Measurements from ENCODE around the gene MACROD1.

The MACROD1 gene

GRCh38 chr11:64015935-64016845 lies 149.7 kb downstream of the MACROD1 start:
- no peak for DNase-seq (ENCODE audit: low spot score)

- no peak for DNase-seq (ENCODE audit: low spot score)
Observed at GRCh38 chr11:64015510-64015909, 150.4 kb downstream of the MACROD1 start.

- DNase-seq (ENCODE audit: low spot score): no peak
Observed at GRCh38 chr11:64014356-64014755, 151.6 kb downstream of the MACROD1 start.

DNA sequence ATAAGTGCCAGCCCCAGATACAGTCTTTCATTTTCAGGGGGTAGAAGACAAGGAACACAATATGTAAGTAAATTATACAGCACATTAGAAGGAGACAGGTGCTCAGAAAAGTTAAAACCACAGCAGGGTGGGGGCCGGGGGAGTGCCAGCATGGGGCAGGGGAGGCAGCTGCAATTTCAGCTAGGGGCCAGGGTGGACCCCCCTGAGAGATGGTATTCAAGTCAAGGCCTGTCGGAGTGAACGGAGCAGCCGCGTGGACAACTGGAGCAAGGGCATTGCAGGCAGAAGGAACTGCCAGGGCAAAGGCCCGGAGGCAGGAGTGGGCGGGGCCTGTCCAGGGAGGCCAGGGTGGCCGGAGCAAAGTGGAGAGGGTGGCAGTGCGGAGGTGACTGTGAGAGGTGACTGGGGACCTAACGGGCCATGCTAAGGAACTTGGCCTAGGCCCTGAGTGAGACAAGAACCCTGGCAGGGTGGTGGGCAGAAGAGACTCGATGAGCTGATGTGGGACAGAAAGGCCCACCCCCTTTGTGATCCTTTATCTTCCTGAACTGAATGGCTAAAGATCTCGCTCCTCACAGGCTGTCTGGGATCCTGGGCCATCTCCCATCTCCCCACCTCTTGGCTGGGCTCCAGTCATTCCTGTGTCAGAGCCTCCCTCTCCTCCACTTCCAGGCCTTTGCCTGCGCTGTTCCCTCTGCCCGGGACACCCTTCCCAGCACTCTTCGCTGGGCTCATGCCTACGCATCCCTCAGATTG lies 152.6 kb downstream of the MACROD1 start:
- DNase-seq (ENCODE audit: low spot score): no peak

DNA sequence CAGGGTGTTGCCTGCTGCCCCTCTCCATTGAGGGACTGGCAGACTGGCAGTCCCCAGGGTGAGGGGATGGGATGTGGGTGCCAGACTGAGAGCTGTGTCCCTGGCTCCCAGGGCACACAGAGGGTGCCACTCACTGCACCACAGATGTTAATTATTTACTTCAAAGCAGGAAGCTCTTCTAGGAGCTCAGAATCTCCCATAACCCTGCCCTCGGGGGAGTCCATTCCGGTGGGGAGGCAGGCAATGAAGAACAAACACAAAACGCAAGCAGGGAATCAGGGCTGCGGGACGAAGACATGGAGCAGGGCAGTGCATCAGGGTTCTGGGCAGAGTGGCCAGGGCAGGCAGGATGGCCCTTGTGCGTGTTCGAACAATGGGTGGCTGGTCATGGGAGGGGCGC lies 154.5 kb downstream of the MACROD1 start:
- no peak for DNase-seq (ENCODE audit: low spot score)

DNA sequence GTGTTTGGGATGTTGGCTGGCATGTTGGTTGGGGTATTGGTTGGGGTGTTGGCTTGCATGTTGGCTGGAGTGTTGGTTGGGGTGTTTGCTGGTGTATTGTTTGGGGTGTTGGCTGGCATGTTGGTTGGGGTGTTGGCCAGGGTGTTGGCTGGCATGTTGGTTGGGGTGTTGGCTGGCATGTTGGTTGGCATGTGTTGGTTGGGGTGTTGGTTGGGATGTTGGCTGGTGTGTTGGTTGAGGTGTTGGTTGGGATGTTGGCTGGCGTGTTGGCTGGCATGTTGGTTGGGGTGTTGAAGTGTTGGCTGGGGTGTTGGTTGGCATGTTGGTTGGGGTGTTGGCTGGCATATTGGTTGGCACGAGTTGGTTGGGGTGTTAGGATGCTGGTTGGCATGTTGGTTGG lies 155.1 kb downstream of the MACROD1 start:
- DNase-seq (ENCODE audit: low spot score): no peak

GRCh38 chr11:64009710-64010109 lies 156.2 kb downstream of the MACROD1 start:
- no peak for DNase-seq (ENCODE audit: low spot score)

- DNase-seq (ENCODE audit: low spot score): no peak
Observed at GRCh38 chr11:64008914-64009633, 156.8 kb downstream of the MACROD1 start.

- no peak for DNase-seq (ENCODE audit: low spot score)
Observed at GRCh38 chr11:64008283-64008913, 157.5 kb downstream of the MACROD1 start.

- DNase-seq (ENCODE audit: low spot score): peak; percentile 73
Observed at GRCh38 chr11:64007629-64008282, 158.2 kb downstream of the MACROD1 start.

DNA sequence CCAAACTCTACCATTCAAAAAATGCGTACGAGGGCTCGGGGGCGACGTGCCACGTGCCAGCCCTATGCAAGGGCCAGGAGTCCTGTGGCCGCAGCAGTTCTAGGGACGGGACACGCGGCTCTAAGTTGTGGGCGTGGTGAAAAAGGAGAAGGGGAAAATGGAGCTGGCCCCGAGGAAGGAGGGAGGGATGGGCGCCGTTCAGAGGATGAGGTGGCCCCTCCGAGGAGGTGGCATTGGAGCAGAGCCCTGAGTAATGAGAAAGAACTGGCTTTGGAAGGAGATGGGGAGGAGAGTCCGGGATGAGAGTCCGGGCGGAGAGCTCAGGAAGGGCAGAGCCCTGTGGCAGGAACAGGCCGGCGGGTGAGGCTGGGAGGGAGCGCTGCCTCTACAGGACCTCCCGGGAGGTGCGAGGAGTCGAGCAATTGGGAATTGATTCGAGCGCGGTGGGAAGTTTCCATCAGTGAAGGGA lies 158.7 kb downstream of the MACROD1 start:
- DNase-seq (ENCODE audit: low spot score): peak; percentile 62

DNA sequence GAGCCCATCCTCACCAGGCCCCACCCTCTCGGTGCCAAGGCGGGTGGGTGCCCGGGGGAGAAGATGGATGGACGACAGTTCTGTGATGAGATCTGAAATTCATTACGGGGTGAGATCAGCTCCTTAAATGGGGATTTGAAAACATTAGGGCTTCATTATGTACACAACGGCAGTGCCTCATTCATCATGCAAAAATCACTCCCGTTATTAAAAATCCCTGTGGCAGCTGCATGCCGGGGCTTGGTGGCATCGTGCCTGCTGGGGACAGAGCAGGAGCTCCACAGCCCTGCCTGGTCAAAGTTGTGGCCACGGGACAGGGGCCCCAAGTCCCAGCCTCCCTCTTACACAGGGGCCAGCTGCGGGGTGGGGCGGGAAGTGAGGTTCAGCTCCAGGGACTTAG lies 159.5 kb downstream of the MACROD1 start:
- DNase-seq (ENCODE audit: low spot score): no peak

- no peak for DNase-seq (ENCODE audit: low spot score)
Observed at GRCh38 chr11:64005691-64006090, 160.2 kb downstream of the MACROD1 start.

DNA sequence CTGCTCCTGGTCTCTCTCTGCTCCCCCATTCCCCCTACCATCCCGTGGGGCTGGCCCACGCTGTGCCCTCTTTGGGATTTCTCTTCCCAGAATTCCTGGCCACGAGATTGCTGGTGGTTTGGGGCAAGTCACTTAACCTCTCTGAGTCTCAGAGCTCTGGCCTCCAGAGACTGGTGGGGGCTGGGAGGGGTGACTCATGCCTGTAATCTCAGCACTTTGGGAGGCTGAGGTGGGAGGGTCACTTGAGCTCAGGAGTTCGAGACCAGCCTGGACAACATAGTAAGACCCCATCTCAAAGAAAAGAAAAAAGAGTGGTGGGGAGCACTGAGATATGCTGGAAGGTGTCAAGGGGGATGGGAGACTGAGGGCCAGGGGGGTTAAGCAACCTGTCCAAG lies 161.3 kb downstream of the MACROD1 start:
- no peak for DNase-seq (ENCODE audit: low spot score)

GRCh38 chr11:64003807-64004589 lies 161.9 kb downstream of the MACROD1 start:
- no peak for DNase-seq (ENCODE audit: low spot score)

GRCh38 chr11:64001484-64002420 lies 164.2 kb downstream of the MACROD1 start:
- no peak for DNase-seq (ENCODE audit: low spot score)

DNA sequence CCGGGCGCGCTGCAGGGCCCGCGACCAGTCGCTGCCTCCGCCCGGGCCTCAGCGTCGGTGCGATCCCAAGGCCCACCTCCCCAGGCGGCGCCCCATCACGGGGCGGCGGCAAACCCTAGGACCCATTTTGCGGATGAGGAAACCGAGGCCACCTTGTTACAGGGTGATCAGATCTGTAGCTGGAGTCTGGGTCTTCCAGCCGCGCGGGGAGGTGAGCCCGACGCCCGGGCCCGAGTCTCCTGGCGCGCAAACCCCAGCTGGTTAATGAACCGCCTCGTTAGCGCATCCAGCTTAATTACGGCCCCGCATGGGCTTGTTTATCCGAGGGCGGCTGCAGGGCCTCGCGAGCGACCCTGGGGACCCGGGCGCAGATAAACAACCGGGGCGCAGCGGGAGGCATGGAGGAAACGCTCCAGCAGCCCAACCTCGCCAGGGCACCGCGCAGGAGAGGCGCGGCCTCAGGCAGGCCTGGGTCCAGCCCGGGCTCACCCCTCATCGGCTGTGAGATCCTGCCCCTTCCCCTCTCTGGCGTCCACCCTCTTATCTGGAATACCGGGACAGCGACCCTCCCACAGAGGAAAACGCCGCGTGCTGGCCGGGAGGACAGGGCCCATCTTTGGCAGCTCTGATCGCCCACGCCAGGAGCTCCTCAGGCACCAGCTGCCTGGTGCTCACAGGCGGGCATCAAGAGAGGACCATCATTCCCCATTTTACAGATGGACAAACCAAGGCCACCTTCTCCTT lies 165.0 kb downstream of the MACROD1 start:
- DNase-seq (ENCODE audit: low spot score): no peak

DNA sequence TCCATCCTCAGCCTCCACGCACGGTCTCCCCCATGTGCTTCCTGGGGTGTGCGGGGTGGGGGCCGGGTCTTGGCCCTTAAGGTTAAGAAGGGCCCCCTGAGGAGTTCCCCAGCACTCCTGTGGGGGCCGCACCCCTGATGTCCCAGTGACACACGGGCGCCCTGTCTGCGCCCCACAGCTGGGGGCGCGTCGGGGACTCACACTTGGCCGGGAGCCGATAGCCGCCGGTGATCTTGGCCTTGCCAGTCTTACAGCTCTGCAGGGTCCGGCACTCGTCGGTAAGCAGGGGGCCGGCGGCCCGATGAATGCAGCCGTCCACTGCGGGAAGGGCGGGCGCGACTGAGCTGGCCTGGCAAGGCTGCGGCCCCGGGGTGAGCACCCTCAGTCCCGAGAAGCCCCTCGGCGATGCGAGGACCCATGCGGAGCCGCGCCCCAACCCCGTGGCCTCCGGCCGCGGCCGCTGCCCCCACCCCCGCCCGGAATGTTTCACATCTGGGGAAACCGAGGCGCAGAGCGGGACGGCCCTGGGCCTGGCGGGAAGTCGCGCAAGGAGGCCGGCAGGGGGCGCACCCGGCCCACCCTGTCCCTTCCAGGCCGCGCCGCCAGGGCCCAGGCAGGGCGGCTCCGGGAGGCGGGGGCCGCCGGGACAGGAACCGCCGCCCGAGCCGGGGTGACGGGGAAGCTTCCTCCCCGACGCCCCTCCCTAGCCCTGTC lies 165.7 kb downstream of the MACROD1 start:
- peak; percentile 91 for DNase-seq (ENCODE audit: low spot score)
